ENCODE data around the gene VANGL2. TPM values are rescaled to one million over a fixed set of nuclear protein-coding genes. Genes with fewer than 3 reads are reported as not detected.
"Not testable (repeated sequence)": the region's sequence is repeated elsewhere in the genome, so short reads cannot be mapped to it uniquely, and the experiment has no call there.

VANGL2 gene
- total RNA-seq, 1 donor from 2014 or later = 5.5 TPM

GRCh38 chr1:160374306-160375110, 25.9 kb upstream of the VANGL2 start:
- ATAC-seq (ENCODE audit: low read depth) (no peak), DNase-seq (no peak)
- Mint-ChIP-seq H3K4me1 (peaks cover 26% of the 10 kb centered on the region), H3K27ac (no peak overlapping the region), H3K36me3 (ENCODE audit: low read depth) (no peaks in the 10 kb centered on the region), H3K27me3 (no peaks in the 10 kb centered on the region), H3K4me3 (no peak overlapping the region), H3K9me3 (no peaks in the 10 kb centered on the region)
- TF ChIP-seq CTCF (IDR thresholded peaks at IDR 0.05) = no peak
- intact Hi-C loops (cut with micrococcal nuclease) = loop anchor here (5.0 kb wide), 1 partner anchor 67 kb away; no protein-coding TSS in a partner anchor
- CTCF ChIA-PET = interaction anchor here (5.7 to 8.0 kb wide), 2 partner anchors 83 to 272 kb away, joined by 62 to 63 read pairs; no protein-coding TSS in a partner anchor
- POLR2A ChIA-PET = interaction anchor here (2.1 kb wide), 1 partner anchor 31 kb away, joined by 5 read pairs; the partner anchor contains the start of genes COPA and NCSTN

DNA sequence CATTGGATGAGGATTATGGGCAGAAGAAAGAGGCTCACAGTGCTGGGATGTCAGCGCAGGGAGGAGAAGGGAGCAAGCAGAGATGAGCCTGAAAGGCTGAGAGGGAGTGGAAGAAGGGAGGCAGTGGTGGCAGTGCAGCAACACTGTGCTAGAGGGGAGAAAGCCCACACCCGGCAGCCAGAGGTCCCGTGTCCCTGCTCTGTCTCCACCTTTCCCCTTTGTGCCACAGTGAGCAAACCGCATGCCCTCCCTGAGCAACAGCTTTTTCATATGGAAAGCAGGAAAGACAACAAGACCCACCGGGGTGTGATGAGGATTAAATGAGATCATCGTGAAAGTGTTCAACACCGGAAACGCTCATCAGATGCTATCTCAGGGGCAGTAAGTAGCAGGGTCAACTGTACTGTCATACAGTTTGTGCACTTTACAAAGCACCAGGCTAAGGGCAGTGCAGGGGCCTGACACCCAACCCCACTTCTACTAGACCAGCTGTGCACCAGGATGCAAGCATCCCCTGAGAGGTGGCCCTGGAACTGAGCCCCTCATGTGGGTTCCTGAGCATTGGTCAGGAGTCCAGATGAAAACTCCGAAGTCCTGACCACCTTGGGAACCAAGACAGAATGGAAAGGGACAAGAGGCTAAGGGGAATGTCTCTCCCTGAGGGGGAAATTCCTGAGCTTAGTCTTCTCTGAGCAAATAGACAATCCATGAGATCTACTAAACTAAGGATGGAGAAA, 24.4 kb upstream of the VANGL2 start:
- Mint-ChIP-seq H3K9me3 (no peaks in the 10 kb centered on the region), H3K4me3 (peak overlapping the region; percentile 56), H3K27ac (peak overlapping the region; percentile 80), H3K36me3 (ENCODE audit: low read depth) (no peaks in the 10 kb centered on the region), H3K4me1 (peaks cover 26% of the 10 kb centered on the region), H3K27me3 (no peaks in the 10 kb centered on the region)
- no peak for TF ChIP-seq CTCF (IDR thresholded peaks at IDR 0.05)
- ChIA-PET CTCF (interaction anchor here (0.8 to 8.0 kb wide), 25 partner anchors 14 to 329 kb away, joined by 3 to 63 read pairs (median 4); partner anchors contain the start of genes CASQ1 and PEA15), POLR2A (interaction anchor here (0.6 to 2.1 kb wide), 6 partner anchors 32 to 275 kb away, joined by 3 to 6 read pairs (median 4); partner anchors contain the start of genes COPA and NCSTN)
- ATAC-seq (ENCODE audit: low read depth) = peak; percentile 45
- no peak for DNase-seq
- intact Hi-C loops (cut with micrococcal nuclease) = loop anchor here (1.0 to 5.0 kb wide), 10 partner anchors 22 to 440 kb away; no protein-coding TSS in a partner anchor

DNA sequence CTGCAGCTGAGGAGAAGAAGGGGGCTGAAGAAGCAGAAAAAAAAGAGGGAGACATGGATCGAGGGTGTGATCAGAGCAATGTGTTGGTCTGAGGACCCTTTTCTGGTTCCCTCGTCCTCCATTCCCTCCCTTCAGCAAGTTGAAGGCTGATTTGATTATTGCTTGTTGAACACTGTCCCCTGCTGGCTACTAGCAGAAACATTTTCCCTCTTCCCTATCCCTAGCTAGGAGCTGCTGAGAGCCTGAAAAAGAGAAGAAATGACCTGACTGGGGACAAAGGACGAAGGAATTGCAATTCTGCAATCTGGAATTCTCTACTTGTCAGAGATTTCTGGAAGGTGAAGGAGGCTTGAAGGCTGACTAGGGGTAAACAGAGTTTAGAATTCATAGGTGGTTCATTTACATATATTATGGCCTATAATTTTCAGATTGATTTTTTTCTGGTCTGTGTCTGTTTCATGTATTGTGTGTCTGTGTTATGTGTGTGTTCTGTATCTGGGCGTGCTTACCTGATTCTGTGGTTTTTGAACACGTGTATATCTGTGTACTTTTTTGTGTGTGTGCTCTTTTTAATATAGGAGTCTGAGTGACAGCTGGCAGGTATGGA, 23.7 kb upstream of the VANGL2 start:
- H3K27ac Mint-ChIP-seq = no peak overlapping the region
- POLR2A ChIA-PET = interaction anchor here (0.6 to 2.1 kb wide), 7 partner anchors 28 to 276 kb away, joined by 3 to 6 read pairs (median 3); partner anchors contain the start of genes COPA and NCSTN

GRCh38 chr1:160377585-160378206, 22.7 kb upstream of the VANGL2 start:
- TF ChIP-seq CTCF (IDR thresholded peaks at IDR 0.05) = no peak
- H3K9me3 Mint-ChIP-seq = no peaks in the 10 kb centered on the region
- ATAC-seq (ENCODE audit: low read depth) (no peak), DNase-seq (no peak)
- H3K4me1 Mint-ChIP-seq = peaks cover 26% of the 10 kb centered on the region
- ChIA-PET POLR2A (interaction anchor here (1.1 to 1.4 kb wide), 2 partner anchors 29 to 277 kb away, joined by 3 to 6 read pairs; no protein-coding TSS in a partner anchor), CTCF (interaction anchor here (1.0 to 8.0 kb wide), 18 partner anchors 10 to 331 kb away, joined by 3 to 63 read pairs (median 6); no protein-coding TSS in a partner anchor)
- intact Hi-C loops (cut with micrococcal nuclease) = loop anchor here (2.0 to 5.0 kb wide), 2 partner anchors 70 to 269 kb away; no protein-coding TSS in a partner anchor
- H3K36me3 Mint-ChIP-seq (ENCODE audit: low read depth) = no peaks in the 10 kb centered on the region
- H3K27me3 Mint-ChIP-seq = no peaks in the 10 kb centered on the region
- H3K4me3 Mint-ChIP-seq = no peak overlapping the region
- H3K27ac Mint-ChIP-seq = no peak overlapping the region

More for the DNA sequence above, 23.7 kb upstream of the VANGL2 start:
- Mint-ChIP-seq H3K27me3 (no peaks in the 10 kb centered on the region), H3K36me3 (ENCODE audit: low read depth) (no peaks in the 10 kb centered on the region), H3K9me3 (no peaks in the 10 kb centered on the region), H3K4me1 (peaks cover 26% of the 10 kb centered on the region), H3K4me3 (peak overlapping the region; percentile 33)
- intact Hi-C loops (cut with micrococcal nuclease) = loop anchor here (1.0 to 5.0 kb wide), 10 partner anchors 22 to 440 kb away; no protein-coding TSS in a partner anchor
- ATAC-seq (ENCODE audit: low read depth) = peak; percentile 70
- CTCF ChIA-PET = interaction anchor here (0.6 to 8.0 kb wide), 37 partner anchors 9 to 330 kb away, joined by 3 to 63 read pairs (median 4); partner anchors contain the start of genes CASQ1 and PEA15
- DNase-seq = no peak
- TF ChIP-seq CTCF (IDR thresholded peaks at IDR 0.05) = peak; percentile 63

DNA sequence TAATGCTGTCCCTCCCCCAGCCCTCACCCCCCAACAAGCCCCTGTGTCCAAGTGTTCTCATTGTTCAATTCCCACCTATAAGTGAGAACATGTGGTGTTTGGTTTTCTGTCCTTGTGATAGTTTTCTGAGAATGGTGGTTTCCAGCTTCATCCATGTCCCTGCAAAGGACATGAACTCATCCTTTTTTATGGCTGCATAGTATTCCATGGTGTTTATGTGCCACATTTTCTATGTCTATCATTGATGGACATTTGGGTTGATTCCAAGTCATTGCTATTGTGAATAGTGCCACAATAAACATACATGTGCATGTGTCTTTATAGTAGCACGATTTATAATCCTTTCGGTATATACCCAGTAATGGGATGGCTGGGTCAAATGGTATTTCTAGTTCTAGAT, 15.6 kb upstream of the VANGL2 start:
- intact Hi-C loops (cut with micrococcal nuclease); H3K9me3 Mint-ChIP-seq; DNase-seq; H3K27me3 Mint-ChIP-seq; H3K4me1 Mint-ChIP-seq; POLR2A ChIA-PET; ATAC-seq (ENCODE audit: low read depth); H3K36me3 Mint-ChIP-seq (ENCODE audit: low read depth); H3K4me3 Mint-ChIP-seq; CTCF ChIA-PET; H3K27ac Mint-ChIP-seq: not testable (repeated sequence)

GRCh38 chr1:160388406-160388805, 12.0 kb upstream of the VANGL2 start:
- H3K27ac Mint-ChIP-seq; DNase-seq; H3K4me3 Mint-ChIP-seq; ATAC-seq (ENCODE audit: low read depth); CTCF ChIA-PET; H3K36me3 Mint-ChIP-seq (ENCODE audit: low read depth); H3K27me3 Mint-ChIP-seq; H3K4me1 Mint-ChIP-seq; intact Hi-C loops (cut with micrococcal nuclease); POLR2A ChIA-PET; H3K9me3 Mint-ChIP-seq: not testable (repeated sequence)
